ENCODE results near the gene KLHL17.
A peak's percentile ranks its signal among the peaks of the same experiment; 100 is the strongest.
"Not testable (repeated sequence)": the region's sequence is repeated elsewhere in the genome, so short reads cannot be mapped to it uniquely, and the experiment has no call there.

The KLHL17 gene

GRCh38 chr1:1012736-1013104, 52.3 kb downstream of the KLHL17 start:
- H3K9me3 ChIP-seq (ENCODE audit: control insufficient read depth in 2 of 2, low read length in 2 of 2); H3K36me3 ChIP-seq (ENCODE audit: control insufficient read depth in 2 of 2, insufficient read depth in 2 of 2, low read length in 2 of 2); H3K27me3 ChIP-seq (ENCODE audit: control insufficient read depth in 2 of 2, insufficient read depth in 2 of 2, low read length in 2 of 2): not testable (repeated sequence)
- peak overlapping the region; percentile 83 to 94 for H3K27ac ChIP-seq (ENCODE audit: low read depth in 2 of 2, low read length in 2 of 2)
- peaks cover 12 to 14% of the 10 kb centered on the region in 2 donors for H3K4me1 ChIP-seq (ENCODE audit: control insufficient read depth in 2 of 2, insufficient read depth in 2 of 2, low read length in 2 of 2)
- H3K4me3 ChIP-seq (ENCODE audit: low read length in 2 of 2) = peak overlapping the region; percentile 88 to 90
- peak overlapping the region; percentile 74 to 92 for H3K9ac ChIP-seq (ENCODE audit: low read depth in 1 of 2, low read length in 2 of 2)

GRCh38 chr1:1013105-1013921, 52.9 kb downstream of the KLHL17 start, which contains the start of gene ISG15:
Gene ISG15, plus strand, starts transcription at chr1:1013497. Its CDS starts 77 bp downstream, at chr1:1013574.
- Histone ChIP-seq H3K4me3 (ENCODE audit: low read length in 2 of 2) (peak within 1 kb of the TSS; percentile 88 to 90), H3K36me3 (ENCODE audit: control insufficient read depth in 2 of 2, insufficient read depth in 2 of 2, low read length in 2 of 2) (no peaks in the 10 kb centered on the region), H3K27me3 (ENCODE audit: control insufficient read depth in 2 of 2, insufficient read depth in 2 of 2, low read length in 2 of 2) (no peaks in the 10 kb centered on the region), H3K9ac (ENCODE audit: low read depth in 1 of 2, low read length in 2 of 2) (peak within 1 kb of the TSS; percentile 74 to 92), H3K27ac (ENCODE audit: low read depth in 2 of 2, low read length in 2 of 2) (peak within 1 kb of the TSS; percentile 83 to 94), H3K9me3 (ENCODE audit: control insufficient read depth in 2 of 2, low read length in 2 of 2) (no peaks in the 10 kb centered on the region), H3K4me1 (ENCODE audit: control insufficient read depth in 2 of 2, insufficient read depth in 2 of 2, low read length in 2 of 2) (peaks cover 12 to 14% of the 10 kb centered on the region in 2 donors)

GRCh38 chr1:1013922-1014648, 53.7 kb downstream of the KLHL17 start:
- Histone ChIP-seq H3K27me3 (ENCODE audit: control insufficient read depth in 2 of 2, insufficient read depth in 2 of 2, low read length in 2 of 2) (no peaks in the 10 kb centered on the region), H3K27ac (ENCODE audit: low read depth in 2 of 2, low read length in 2 of 2) (peak overlapping the region; percentile 83 to 94), H3K4me3 (ENCODE audit: low read length in 2 of 2) (peak overlapping the region; percentile 88 to 90), H3K9me3 (ENCODE audit: control insufficient read depth in 2 of 2, low read length in 2 of 2) (no peaks in the 10 kb centered on the region), H3K9ac (ENCODE audit: low read depth in 1 of 2, low read length in 2 of 2) (peak overlapping the region; percentile 74 to 92), H3K36me3 (ENCODE audit: control insufficient read depth in 2 of 2, insufficient read depth in 2 of 2, low read length in 2 of 2) (no peaks in the 10 kb centered on the region), H3K4me1 (ENCODE audit: control insufficient read depth in 2 of 2, insufficient read depth in 2 of 2, low read length in 2 of 2) (peaks cover 12 to 14% of the 10 kb centered on the region in 2 donors)

GRCh38 chr1:1014799-1015681, 54.7 kb downstream of the KLHL17 start:
- H3K9me3 ChIP-seq (ENCODE audit: control insufficient read depth in 2 of 2, low read length in 2 of 2) = no peaks in the 10 kb centered on the region
- no peak overlapping the region for H3K4me3 ChIP-seq (ENCODE audit: low read length in 2 of 2)
- peak overlapping the region in 1 of 2 donors; percentile 94 for H3K27ac ChIP-seq (ENCODE audit: low read depth in 2 of 2, low read length in 2 of 2)
- H3K27me3 ChIP-seq (ENCODE audit: control insufficient read depth in 2 of 2, insufficient read depth in 2 of 2, low read length in 2 of 2) = no peaks in the 10 kb centered on the region
- H3K9ac ChIP-seq (ENCODE audit: low read depth in 1 of 2, low read length in 2 of 2) = no peak overlapping the region
- H3K36me3 ChIP-seq (ENCODE audit: control insufficient read depth in 2 of 2, insufficient read depth in 2 of 2, low read length in 2 of 2) = no peaks in the 10 kb centered on the region
- H3K4me1 ChIP-seq (ENCODE audit: control insufficient read depth in 2 of 2, insufficient read depth in 2 of 2, low read length in 2 of 2) = peaks cover 12 to 14% of the 10 kb centered on the region in 2 donors
